CD14-positive monocyte (primary cell): Measurements from ENCODE around the gene CDAN1. TPM values are rescaled to one million over a fixed set of nuclear protein-coding genes. Genes with fewer than 3 reads are reported as not detected.
A peak's percentile ranks its signal among the peaks of the same experiment; 100 is the strongest.

Experiments used
- DNase-seq, 3 donors: peaks; one replicate each; pipeline ENCODE4 v3.0.0-alpha.2; 2011 to 2022
- H2AFZ ChIP-seq: 2 replicates; pipeline ENCODE4 v1.6.0; 2012; ENCODE audit warnings: mild to moderate bottlenecking, low read depth, low read length, inconsistent platforms; ENCODE audit not compliant: insufficient read depth, poor library complexity, severe bottlenecking
- H3K27ac ChIP-seq, 2 donors: 1 replicate in 1 of 2; 2 replicates in 1 of 2; pipeline ENCODE4 v1.5.1; 2012 to 2013; ENCODE audit warnings: low read length in 2 of 2, control low read depth in 1 of 2, inconsistent platforms in 1 of 2, low read depth in 1 of 2, mild to moderate bottlenecking in 1 of 2
- H3K27me3 ChIP-seq, 2 donors: one replicate each; pipeline versions ENCODE4 v1.6.0 to v1.6.1; 2011 to 2013; ENCODE audit warnings: low read length in 2 of 2; ENCODE audit not compliant: control insufficient read depth in 2 of 2, insufficient read depth in 2 of 2
- H3K36me3 ChIP-seq, 2 donors: replicated peaks in 1 of 2; 1 replicate in 1 of 2; 2 replicates in 1 of 2; pipeline versions ENCODE4 v1.5.1 to v1.6.1; 2012 to 2013; ENCODE audit warnings: low read length in 2 of 2, control low read depth in 1 of 2, inconsistent platforms in 1 of 2, mild to moderate bottlenecking in 1 of 2; ENCODE audit not compliant: insufficient read depth in 2 of 2, control insufficient read depth in 1 of 2
- H3K4me1 ChIP-seq, 2 donors: 1 replicate in 1 of 2; 2 replicates in 1 of 2; pipeline versions ENCODE4 v1.5.1 to v1.6.1; 2012 to 2013; ENCODE audit warnings: low read length in 2 of 2, control low read depth in 1 of 2, inconsistent platforms in 1 of 2, mild to moderate bottlenecking in 1 of 2, moderate library complexity in 1 of 2; ENCODE audit not compliant: insufficient read depth in 2 of 2, control insufficient read depth in 1 of 2
- H3K4me2 ChIP-seq: replicated peaks from 2 replicates; pipeline ENCODE3; 2012; ENCODE audit warnings: low read length, moderate library complexity, mild to moderate bottlenecking; ENCODE audit not compliant: poor library complexity, severe bottlenecking; ENCODE audit errors: extremely low read depth
- H3K4me3 ChIP-seq, 3 experiments: fragments of 200-600 bp in 1 of 3; sonication (generic) in 1 of 3; replicated peaks in 1 of 3; 1 replicate in 2 of 3; 2 replicates in 1 of 3; pipeline ENCODE4 v1.5.1; 2011 to 2013; ENCODE audit warnings: low read length in 3 of 3, mild to moderate bottlenecking in 3 of 3, control low read depth in 2 of 3, low read depth in 2 of 3, inconsistent platforms in 1 of 3, moderate library complexity in 1 of 3
- H3K79me2 ChIP-seq: 2 replicates; pipeline ENCODE4 v1.6.0; 2012; ENCODE audit warnings: mild to moderate bottlenecking, control low read depth, inconsistent platforms, low read length, moderate library complexity; ENCODE audit not compliant: insufficient read depth
- H3K9ac ChIP-seq: 2 replicates; pipeline ENCODE4 v1.6.0; 2017; ENCODE audit warnings: low read length, mild to moderate bottlenecking; ENCODE audit not compliant: insufficient read depth, poor library complexity, severe bottlenecking
- H3K9me3 ChIP-seq, 2 donors: replicated peaks in 1 of 2; 1 replicate in 1 of 2; 2 replicates in 1 of 2; pipeline versions ENCODE4 v1.5.1 to v1.6.1; 2012 to 2013; ENCODE audit warnings: low read length in 2 of 2, control low read depth in 1 of 2; ENCODE audit not compliant: control insufficient read depth in 1 of 2, insufficient read depth in 1 of 2
- H4K20me1 ChIP-seq: 2 replicates; pipeline ENCODE4 v1.6.0; 2012; ENCODE audit warnings: mild to moderate bottlenecking, low read length, control low read depth, moderate library complexity; ENCODE audit not compliant: insufficient read depth
- H3K27ac Mint-ChIP-seq, 7 donors: one replicate each; pipeline ENCODE4 v1.8.0; 2020; ENCODE audit warnings: mild to moderate bottlenecking in 7 of 7, mixed read lengths in 7 of 7, moderate library complexity in 6 of 7, inconsistent platforms in 2 of 7
- H3K27me3 Mint-ChIP-seq, 3 donors: one replicate each; pipeline ENCODE4 v1.8.0; 2021 to 2022; ENCODE audit warnings: low read depth in 3 of 3, mild to moderate bottlenecking in 3 of 3, mixed read lengths in 3 of 3, moderate library complexity in 3 of 3, inconsistent platforms in 1 of 3
- H3K36me3 Mint-ChIP-seq, 2 donors: one replicate each; pipeline ENCODE4 v1.8.0; 2020; ENCODE audit warnings: mixed read lengths in 2 of 2, inconsistent platforms in 1 of 2, mild to moderate bottlenecking in 1 of 2
- H3K4me1 Mint-ChIP-seq: one replicate; pipeline ENCODE4 v1.8.0; 2020; ENCODE audit warnings: mild to moderate bottlenecking, mixed read lengths
- H3K4me3 Mint-ChIP-seq, 2 donors: one replicate each; pipeline ENCODE4 v1.8.0; 2020; ENCODE audit warnings: mild to moderate bottlenecking in 2 of 2, mixed read lengths in 2 of 2, moderate library complexity in 1 of 2
- H3K9me3 Mint-ChIP-seq, 7 donors: one replicate each; pipeline ENCODE4 v1.8.0; 2020 to 2022; ENCODE audit warnings: mixed read lengths in 7 of 7, mild to moderate bottlenecking in 6 of 7, moderate library complexity in 6 of 7, inconsistent platforms in 2 of 7
- CTCF ChIP-seq: fragments of 200-600 bp; IDR thresholded peaks from one replicate; pipeline ENCODE4 v1.8.0; 2022; ENCODE audit warnings: antibody characterized with exemption, mild to moderate bottlenecking
- WGBS: methylation state at CpG from one replicate; pipeline ENCODE4 v1.1.5; 2013; ENCODE audit warnings: missing lambda C conversion rate; ENCODE audit not compliant: insufficient coverage; 5-methylcytosine and 5-hydroxymethylcytosine counted together
- intact Hi-C, 2 donors: fragments of 100-400 bp; cut with micrococcal nuclease; formaldehyde crosslinking; loops; one replicate each; pipeline versions ENCODE4 v1.15.0 to v1.15.1; 2023
- polyA plus RNA-seq, 3 donors: library from polyadenylated mRNA; depleted of rRNA in 1 of 3; unstranded in 2 of 3; stranded (reverse) in 1 of 3; fragments of 300-500 nt in 2 of 3; fragments of >200 nt in 1 of 3; fragmentation: Illumina TruSeq in 2 of 3; gene quantifications; 1 replicate in 2 of 3; 2 replicates in 1 of 3; pipeline ENCODE4 v1.2.3, GENCODE V29; 2012 to 2021

Gene CDAN1
- polyA plus RNA-seq, 3 donors, result 1.1 to 6.3 (median 2.2) TPM

DNA sequence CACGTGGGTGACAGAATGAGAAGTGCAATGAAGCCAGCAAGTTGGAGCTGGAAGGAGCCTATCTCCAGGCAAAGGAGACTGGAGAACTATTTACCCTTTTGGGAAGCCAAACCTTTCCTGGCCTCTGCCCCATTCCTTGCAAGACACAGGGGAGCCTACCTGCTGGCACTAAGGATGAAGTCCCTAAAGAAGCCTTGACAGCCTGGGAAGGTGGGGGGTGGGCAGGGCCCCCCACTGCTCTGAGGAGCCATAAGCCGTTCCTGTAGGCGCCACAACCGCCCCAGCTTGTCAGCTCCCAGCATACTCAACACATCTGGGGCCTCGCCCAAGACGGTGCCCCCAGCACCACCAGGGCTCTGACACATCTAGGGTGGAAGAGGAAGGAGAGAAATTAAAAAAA is 5.5 kb downstream of the CDAN1 start:
- intact Hi-C loops, result loop anchor here in 1 of 2 donors (10.0 kb wide), 1 partner anchor 193 kb away; the partner anchor contains the start of gene TTBK2
- Mint-ChIP-seq H3K36me3 (peaks cover 72 to 85% of the 10 kb centered on the region in 2 donors), H3K4me1 (peaks cover 9% of the 10 kb centered on the region), H3K4me3 (no peak overlapping the region), H3K9me3 (no peaks in the 10 kb centered on the region), H3K27ac (peak overlapping the region in 2 of 7 donors; percentile 22), H3K27me3 (peaks cover 0 to 2% (median 1%) of the 10 kb centered on the region in 3 donors)
- H3K27ac ChIP-seq, result no peak overlapping the region
- H3K4me3 ChIP-seq, result no peak overlapping the region
- no peaks in the 10 kb centered on the region for H3K27me3 ChIP-seq
- H3K36me3 ChIP-seq, result peaks cover 79 to 86% of the 10 kb centered on the region in 2 donors
- TF ChIP-seq CTCF, result no peak
- no peaks in the 10 kb centered on the region for H3K9me3 ChIP-seq
- peaks cover 6 to 11% of the 10 kb centered on the region in 2 donors for H3K4me1 ChIP-seq
- H3K4me2 ChIP-seq, result no peak overlapping the region
- no peaks in the 10 kb centered on the region for H4K20me1 ChIP-seq
- WGBS, result 93% methylated on average over 2 of the region's 6 CpGs
- H2AFZ ChIP-seq, result no peak overlapping the region
- DNase-seq, result no peak
- no peak overlapping the region for H3K9ac ChIP-seq
- peaks cover 12% of the 10 kb centered on the region for H3K79me2 ChIP-seq

DNA sequence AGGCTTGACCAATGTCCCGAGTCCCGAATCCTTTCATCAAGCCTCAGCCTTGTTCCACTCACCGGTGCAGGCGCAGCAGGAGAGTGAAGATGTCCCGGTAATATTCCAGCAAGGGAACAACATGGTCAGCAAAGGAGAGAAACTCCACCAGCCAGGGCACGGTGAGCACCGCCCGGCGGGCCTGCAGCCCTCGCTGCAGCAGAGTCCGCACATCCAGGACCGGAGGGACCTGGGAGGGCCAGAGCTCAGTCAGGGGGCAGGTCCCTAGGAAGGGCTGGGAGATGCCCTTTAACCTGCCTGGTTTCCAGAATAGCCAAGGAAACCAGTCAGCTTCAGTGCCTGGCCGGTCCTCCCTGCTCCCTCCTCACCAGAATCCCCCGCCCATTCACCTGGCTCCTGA is 6.4 kb downstream of the CDAN1 start:
- H3K9me3 Mint-ChIP-seq, result no peaks in the 10 kb centered on the region
- no peak for DNase-seq
- TF ChIP-seq CTCF, result no peak
- Histone ChIP-seq H3K27ac (no peak overlapping the region), H2AFZ (no peak overlapping the region), H3K9me3 (no peaks in the 10 kb centered on the region), H4K20me1 (no peaks in the 10 kb centered on the region), H3K4me2 (no peak overlapping the region), H3K4me1 (peaks cover 0 to 2% of the 10 kb centered on the region in 2 donors), H3K79me2 (peaks cover 3% of the 10 kb centered on the region), H3K4me3 (no peak overlapping the region), H3K9ac (no peak overlapping the region), H3K27me3 (no peaks in the 10 kb centered on the region), H3K36me3 (peaks cover 88 to 95% of the 10 kb centered on the region in 2 donors)
- WGBS, result 100% methylated on average over 12 of the region's 14 CpGs
- H3K4me3 Mint-ChIP-seq, result no peak overlapping the region
- intact Hi-C loops, result loop anchor here in 1 of 2 donors (10.0 kb wide), 1 partner anchor 194 kb away; the partner anchor contains the start of gene TTBK2
- peaks cover 3% of the 10 kb centered on the region for H3K4me1 Mint-ChIP-seq
- H3K27me3 Mint-ChIP-seq, result peaks cover 0 to 1% (median 0%) of the 10 kb centered on the region in 3 donors
- H3K27ac Mint-ChIP-seq, result no peak overlapping the region
- H3K36me3 Mint-ChIP-seq, result peaks cover 80 to 94% of the 10 kb centered on the region in 2 donors
